Activated naive CD4-positive, alpha-beta T cell treated with anti-CD3 and anti-CD28 coated beads for 36 hours (primary cell): Measurements from ENCODE around the gene EXOC6. TPM values are rescaled to one million over a fixed set of nuclear protein-coding genes. Genes with fewer than 3 reads are reported as not detected.
"Not testable (repeated sequence)": the region's sequence is repeated elsewhere in the genome, so short reads cannot be mapped to it uniquely, and the experiment has no call there.

Experiments used
- CTCF ChIA-PET: fragments of 350-600 bp; sonication (Branson Sonifier 250); formaldehyde crosslinking; loops from one replicate; lab custom pipeline; 2021; ENCODE audit warnings: antibody characterized with exemption; lab: Charles Lee
- DNase-seq: peaks from one replicate; pipeline ENCODE4 v3.0.0-alpha.2; 2020
- H3K27ac Mint-ChIP-seq: one replicate; pipeline ENCODE4 v1.8.0; 2021; ENCODE audit warnings: mild to moderate bottlenecking, mixed read lengths
- H3K27me3 Mint-ChIP-seq: one replicate; pipeline ENCODE4 v1.8.0; 2021; ENCODE audit warnings: low read depth, mixed read lengths
- H3K36me3 Mint-ChIP-seq: one replicate; pipeline ENCODE4 v1.8.0; 2021; ENCODE audit warnings: low read depth, mixed read lengths
- H3K4me1 Mint-ChIP-seq: one replicate; pipeline ENCODE4 v1.8.0; 2021; ENCODE audit warnings: low read depth, mixed read lengths
- H3K4me3 Mint-ChIP-seq: one replicate; pipeline ENCODE4 v1.8.0; 2021; ENCODE audit warnings: mild to moderate bottlenecking, moderate library complexity, mixed read lengths
- H3K9me3 Mint-ChIP-seq: one replicate; pipeline ENCODE4 v1.8.0; 2021; ENCODE audit warnings: mixed read lengths
- intact Hi-C: fragments of 100-400 bp; cut with micrococcal nuclease; formaldehyde crosslinking; loops from one replicate; pipeline ENCODE4 v1.15.1; 2023
- total RNA-seq, 2 experiments: library from RNA; stranded (reverse); gene quantifications; one replicate each; pipeline ENCODE4 v1.2.3, GENCODE V29; 2021

EXOC6 gene
- total RNA-seq, 2 experiments from 2014 or later: 7.6 to 9.3 TPM

DNA sequence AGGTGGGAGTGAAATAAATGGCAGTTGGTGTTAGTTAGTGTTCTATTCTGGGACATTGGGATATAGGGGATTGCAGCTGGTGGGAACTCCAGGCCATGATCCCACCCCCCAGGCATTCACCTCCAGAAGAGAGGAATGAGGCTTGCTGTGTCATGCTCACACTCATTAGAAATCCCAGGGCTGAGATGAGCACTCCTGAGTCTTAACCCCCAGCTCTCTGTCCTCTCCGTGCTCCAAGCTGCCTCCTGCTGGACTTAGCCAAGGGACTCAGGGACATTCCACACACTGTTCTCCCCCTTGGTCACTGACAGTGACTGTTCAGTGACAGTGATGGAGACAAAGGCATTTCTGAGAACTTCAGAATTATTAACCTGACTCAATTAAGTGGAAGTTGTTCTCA is 246.9 kb downstream of the EXOC6 start:
- Mint-ChIP-seq H3K36me3 (no peaks in the 10 kb centered on the region), H3K4me1 (no peaks in the 10 kb centered on the region), H3K27me3 (no peaks in the 10 kb centered on the region), H3K9me3 (no peaks in the 10 kb centered on the region), H3K4me3 (no peak overlapping the region), H3K27ac (no peak overlapping the region)
- intact Hi-C loops: no loop called here
- CTCF ChIA-PET: no interaction called here
- DNase-seq: no peak

DNA sequence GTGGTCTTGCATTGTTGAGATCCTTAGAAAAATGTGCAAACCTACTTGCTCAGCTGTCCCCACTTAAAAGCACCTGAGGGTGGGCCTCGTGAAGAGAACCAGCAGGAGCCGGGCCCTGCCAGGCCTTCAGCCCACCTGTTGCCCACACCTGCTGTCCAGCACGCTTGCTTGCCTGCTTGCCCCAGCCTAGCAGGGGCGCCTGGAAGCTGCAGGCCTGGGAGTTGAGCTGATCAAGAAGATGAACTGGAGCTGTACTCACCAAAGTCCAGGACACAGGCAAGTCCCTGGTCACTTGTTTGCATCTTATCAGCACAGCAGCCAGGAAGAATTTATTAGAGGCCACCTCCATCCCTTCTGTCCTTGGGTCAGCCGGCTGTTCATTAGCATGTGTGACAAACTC is 248.6 kb downstream of the EXOC6 start:
- Mint-ChIP-seq H3K4me1 (no peaks in the 10 kb centered on the region), H3K9me3 (no peaks in the 10 kb centered on the region), H3K4me3 (no peak overlapping the region), H3K27ac (no peak overlapping the region), H3K36me3 (no peaks in the 10 kb centered on the region), H3K27me3 (no peaks in the 10 kb centered on the region)
- CTCF ChIA-PET: no interaction called here
- intact Hi-C loops: no loop called here
- DNase-seq: no peak

DNA sequence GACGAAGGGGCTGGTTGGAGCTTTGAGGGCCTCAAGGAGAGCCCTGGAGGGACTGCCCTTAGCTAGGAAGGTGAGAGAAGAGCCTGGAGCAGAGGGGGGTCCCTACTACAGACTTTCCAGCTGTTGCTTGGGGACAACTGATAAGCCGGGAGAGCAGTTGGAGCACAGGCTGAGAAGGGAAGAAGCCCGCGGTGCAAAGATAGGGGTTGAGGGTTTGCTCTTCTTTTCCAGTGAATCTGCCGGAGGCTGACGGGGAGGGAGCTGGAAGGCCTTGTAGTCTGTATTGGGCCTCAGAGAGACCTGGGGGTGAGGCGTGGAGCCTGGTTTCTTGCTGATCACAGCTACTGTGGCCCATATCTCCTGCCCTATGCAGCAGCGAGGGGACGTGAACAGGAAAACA is 249.1 kb downstream of the EXOC6 start:
- H3K4me3 Mint-ChIP-seq: no peak overlapping the region
- intact Hi-C loops: no loop called here
- H3K27ac Mint-ChIP-seq: no peak overlapping the region
- CTCF ChIA-PET: interaction anchor here (0.5 kb wide), 1 partner anchor 454 kb away, joined by 5 read pairs; no protein-coding TSS in a partner anchor
- no peaks in the 10 kb centered on the region for H3K9me3 Mint-ChIP-seq
- H3K36me3 Mint-ChIP-seq: no peaks in the 10 kb centered on the region
- no peak for DNase-seq
- H3K4me1 Mint-ChIP-seq: no peaks in the 10 kb centered on the region
- H3K27me3 Mint-ChIP-seq: no peaks in the 10 kb centered on the region

DNA sequence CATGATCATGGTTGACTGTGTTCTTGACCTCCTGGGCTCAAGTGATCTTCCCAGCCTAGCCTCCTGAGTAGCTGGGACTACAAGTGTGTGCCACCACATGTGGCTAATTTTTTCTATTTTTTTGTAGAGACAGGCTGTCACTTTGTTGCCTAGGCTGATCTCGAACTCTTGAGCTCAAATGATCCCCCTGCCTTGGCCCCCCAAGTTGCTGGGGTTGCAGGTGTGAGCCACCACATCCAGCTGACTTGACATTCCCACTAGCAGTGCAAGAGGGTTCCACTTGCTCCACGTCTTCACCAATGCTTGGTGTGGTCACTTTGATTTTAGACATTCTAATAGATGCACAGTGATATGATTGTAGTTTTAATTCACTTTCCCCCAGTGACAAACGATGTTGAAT is 250.5 kb downstream of the EXOC6 start:
- intact Hi-C loops: no loop called here
- H3K36me3 Mint-ChIP-seq: no peaks in the 10 kb centered on the region
- no peak overlapping the region for H3K27ac Mint-ChIP-seq
- H3K9me3 Mint-ChIP-seq: peaks cover 3% of the 10 kb centered on the region
- DNase-seq: no peak
- no peaks in the 10 kb centered on the region for H3K27me3 Mint-ChIP-seq
- H3K4me3 Mint-ChIP-seq: no peak overlapping the region
- no peaks in the 10 kb centered on the region for H3K4me1 Mint-ChIP-seq
- CTCF ChIA-PET: interaction anchor here (0.6 kb wide), 1 partner anchor 19 kb away, joined by 3 read pairs; no protein-coding TSS in a partner anchor

DNA sequence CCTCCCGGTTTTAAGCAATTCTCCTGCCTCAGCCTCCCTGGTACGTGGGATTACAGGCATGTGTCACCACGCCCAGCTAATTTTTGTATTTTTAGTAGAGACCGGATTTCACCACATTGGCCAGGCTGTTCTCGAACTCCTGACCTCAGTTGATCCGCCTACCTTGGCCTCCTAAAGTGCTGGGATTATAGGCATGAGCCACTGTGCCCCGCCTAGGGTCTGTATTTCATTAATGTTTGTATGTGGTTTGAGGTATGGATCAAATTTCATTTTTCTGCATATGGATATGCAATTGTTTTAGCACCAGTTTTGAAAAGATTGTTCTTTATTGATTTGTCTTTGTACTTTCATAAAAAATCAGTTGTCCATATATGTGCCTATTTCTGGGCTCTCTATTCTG is 251.3 kb downstream of the EXOC6 start:
- CTCF ChIA-PET: interaction anchor here (0.6 kb wide), 1 partner anchor 212 kb away, joined by 4 read pairs; no protein-coding TSS in a partner anchor
- Mint-ChIP-seq H3K27ac (no peak overlapping the region), H3K9me3 (peaks cover 4% of the 10 kb centered on the region), H3K36me3 (no peaks in the 10 kb centered on the region), H3K4me3 (no peak overlapping the region), H3K27me3 (no peaks in the 10 kb centered on the region), H3K4me1 (no peaks in the 10 kb centered on the region)
- intact Hi-C loops: no loop called here
- DNase-seq: no peak

DNA sequence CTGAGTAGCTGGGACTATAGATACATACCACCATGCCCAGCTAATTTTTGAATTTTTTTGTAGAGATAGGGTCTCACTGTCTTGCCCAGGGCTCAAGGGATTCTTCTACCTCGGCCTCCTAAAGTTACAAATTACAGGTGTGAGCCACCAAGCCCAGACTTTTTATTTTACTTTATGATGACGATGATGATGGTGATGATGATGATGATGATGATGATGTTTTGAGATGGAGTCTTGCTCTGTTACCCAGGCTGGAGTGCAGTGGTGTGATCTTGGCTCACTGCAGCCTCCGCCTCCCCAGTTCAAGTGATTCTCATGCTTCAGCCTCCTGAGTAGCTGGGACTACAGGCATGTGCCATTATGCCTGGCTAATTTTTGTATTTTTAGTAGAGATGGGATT is 252.8 kb downstream of the EXOC6 start:
- H3K4me3 Mint-ChIP-seq, H3K4me1 Mint-ChIP-seq, intact Hi-C loops, DNase-seq, H3K9me3 Mint-ChIP-seq, H3K27ac Mint-ChIP-seq, H3K36me3 Mint-ChIP-seq, H3K27me3 Mint-ChIP-seq: not testable (repeated sequence)
- CTCF ChIA-PET: interaction anchor here (0.6 kb wide), 1 partner anchor 12 kb away, joined by 3 read pairs; no protein-coding TSS in a partner anchor

DNA sequence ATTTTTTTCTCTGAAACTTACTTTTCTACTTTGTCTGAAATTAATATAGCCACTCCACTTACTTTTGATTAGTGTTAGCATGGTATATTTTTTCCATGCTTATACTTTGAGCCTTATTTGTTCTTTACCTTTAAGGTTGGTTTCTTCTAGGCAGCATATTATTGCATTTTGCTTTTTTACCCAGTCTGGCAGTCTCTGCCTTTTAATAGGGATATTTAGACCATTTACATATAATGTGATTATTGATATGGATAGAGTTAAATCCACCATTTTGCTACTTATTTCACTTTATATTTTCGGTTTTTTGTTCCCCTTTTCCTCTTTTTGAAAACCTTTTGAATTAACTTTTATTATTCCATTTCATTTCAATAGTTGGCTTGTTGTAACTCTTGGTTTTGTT is 255.6 kb downstream of the EXOC6 start:
- no peak overlapping the region for H3K4me3 Mint-ChIP-seq
- no peaks in the 10 kb centered on the region for H3K4me1 Mint-ChIP-seq
- no peak for DNase-seq
- intact Hi-C loops: no loop called here
- no peaks in the 10 kb centered on the region for H3K27me3 Mint-ChIP-seq
- CTCF ChIA-PET: no interaction called here
- H3K9me3 Mint-ChIP-seq: peaks cover 4% of the 10 kb centered on the region
- H3K36me3 Mint-ChIP-seq: no peaks in the 10 kb centered on the region
- H3K27ac Mint-ChIP-seq: no peak overlapping the region

DNA sequence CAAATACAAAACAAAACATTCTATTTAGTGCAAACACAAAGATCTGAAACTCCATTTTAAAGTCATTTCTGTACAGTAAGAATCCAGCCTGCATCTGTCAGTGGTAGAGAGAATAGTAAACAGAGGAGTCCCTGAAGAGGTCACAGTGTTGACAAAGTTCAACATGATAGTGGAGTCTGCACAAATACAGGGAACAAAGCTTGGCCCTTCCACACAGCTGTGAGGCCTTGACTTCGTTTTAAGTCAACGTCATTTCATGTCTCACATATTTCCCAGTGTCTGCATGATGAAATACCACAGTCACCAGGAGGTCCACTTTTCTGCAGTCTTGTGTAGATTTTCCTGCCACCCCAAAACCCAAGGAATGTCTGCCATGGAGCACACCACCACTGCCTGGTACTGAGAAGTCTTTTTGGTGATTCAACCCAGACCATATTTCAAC is 258.3 kb downstream of the EXOC6 start:
- H3K27ac Mint-ChIP-seq: no peak overlapping the region
- no peak overlapping the region for H3K4me3 Mint-ChIP-seq
- peaks cover 4% of the 10 kb centered on the region for H3K9me3 Mint-ChIP-seq
- no peak for DNase-seq
- no peaks in the 10 kb centered on the region for H3K4me1 Mint-ChIP-seq
- intact Hi-C loops: no loop called here
- H3K27me3 Mint-ChIP-seq: peaks cover 1% of the 10 kb centered on the region
- CTCF ChIA-PET: interaction anchor here (1.2 kb wide), 1 partner anchor 19 kb away, joined by 4 read pairs; no protein-coding TSS in a partner anchor
- no peaks in the 10 kb centered on the region for H3K36me3 Mint-ChIP-seq

Other genes with a start within 250 kb of the EXOC6 start
- gene HHEX, start 158.6 kb upstream of the EXOC6 start, total RNA-seq: under 1 TPM in 1 of 2 experiments, not detected in 1; 0.15 TPM
- gene CYP26C1, start 212.3 kb downstream of the EXOC6 start, total RNA-seq: not detected
- not detected for gene CYP26A1, start 225.4 kb downstream of the EXOC6 start, total RNA-seq